ENCODE data around the gene TRIM21.
"Not testable (repeated sequence)": the region's sequence is repeated elsewhere in the genome, so short reads cannot be mapped to it uniquely, and the experiment has no call there.

TRIM21 gene

GRCh38 chr11:4393209-4393857, at the start of gene TRIM21:
TRIM21 (minus strand) TSS chr11:4393702; CDS start chr11:4390409, 3,293 bp downstream.
- Mint-ChIP-seq H3K4me3 (peak within 1 kb of the TSS; percentile 92), H3K27ac (peak within 1 kb of the TSS; percentile 94), H3K36me3 (ENCODE audit: low read depth) (peaks cover 41% of the 10 kb centered on the region), H3K9me3 (peaks cover 5% of the 10 kb centered on the region), H3K27me3 (ENCODE audit: low read depth) (peaks cover 2% of the 10 kb centered on the region), H3K4me1 (ENCODE audit: low read depth) (peaks cover 32% of the 10 kb centered on the region)
- peak; percentile 85 for DNase-seq (ENCODE audit: low spot score)

DNA sequence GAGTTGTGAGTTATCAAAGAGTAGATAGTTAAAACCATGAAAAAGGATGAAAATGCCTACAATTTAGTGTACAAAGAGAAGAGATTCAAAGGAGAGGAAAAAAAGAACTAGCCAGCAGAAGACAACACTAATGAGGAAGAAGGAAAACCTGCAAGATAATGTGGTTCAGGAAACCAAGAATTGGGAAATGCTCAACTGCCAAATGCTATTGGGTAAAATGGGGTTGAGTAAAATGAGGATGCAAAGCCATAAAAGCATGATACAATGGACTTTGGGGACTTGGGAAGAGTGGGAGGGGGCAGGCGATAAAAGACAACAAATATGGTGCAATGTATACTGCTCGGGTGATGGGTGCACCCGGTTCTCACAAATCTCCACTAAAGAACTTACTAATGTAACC, 48.0 kb upstream of the TRIM21 start:
- Mint-ChIP-seq H3K27me3 (ENCODE audit: low read depth) (no peaks in the 10 kb centered on the region), H3K4me3 (no peak overlapping the region)

DNA sequence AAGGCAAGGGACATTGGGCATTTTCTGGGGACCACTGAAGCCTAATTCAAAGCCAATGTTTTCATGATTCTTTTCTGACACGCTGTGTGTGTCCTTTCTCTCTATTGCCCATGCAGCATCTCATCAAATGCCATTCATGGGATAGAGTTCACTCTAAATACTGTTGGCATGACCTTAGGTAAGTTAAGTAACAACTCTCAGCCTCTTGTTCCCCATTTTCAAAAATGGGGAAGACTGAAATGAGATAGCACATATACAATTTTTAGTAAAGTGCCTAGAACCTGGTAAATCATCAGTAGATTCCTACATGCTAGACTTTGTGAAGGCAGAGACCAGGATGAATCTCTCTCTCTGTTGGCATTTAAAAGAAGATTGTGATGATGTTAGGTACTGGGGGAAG, 42.9 kb upstream of the TRIM21 start:
- H3K27ac Mint-ChIP-seq: no peak overlapping the region
- H3K4me3 Mint-ChIP-seq: no peak overlapping the region
- no peaks in the 10 kb centered on the region for H3K36me3 Mint-ChIP-seq (ENCODE audit: low read depth)
- no peak for DNase-seq (ENCODE audit: low spot score)
- no peaks in the 10 kb centered on the region for H3K27me3 Mint-ChIP-seq (ENCODE audit: low read depth)
- no peaks in the 10 kb centered on the region for H3K9me3 Mint-ChIP-seq
- no peaks in the 10 kb centered on the region for H3K4me1 Mint-ChIP-seq (ENCODE audit: low read depth)

More for the DNA sequence above, 48.0 kb upstream of the TRIM21 start:
- no peak overlapping the region for H3K27ac Mint-ChIP-seq
- H3K9me3 Mint-ChIP-seq: no peaks in the 10 kb centered on the region
- no peaks in the 10 kb centered on the region for H3K4me1 Mint-ChIP-seq (ENCODE audit: low read depth)
- H3K36me3 Mint-ChIP-seq (ENCODE audit: low read depth): no peaks in the 10 kb centered on the region
- DNase-seq (ENCODE audit: low spot score): no peak

DNA sequence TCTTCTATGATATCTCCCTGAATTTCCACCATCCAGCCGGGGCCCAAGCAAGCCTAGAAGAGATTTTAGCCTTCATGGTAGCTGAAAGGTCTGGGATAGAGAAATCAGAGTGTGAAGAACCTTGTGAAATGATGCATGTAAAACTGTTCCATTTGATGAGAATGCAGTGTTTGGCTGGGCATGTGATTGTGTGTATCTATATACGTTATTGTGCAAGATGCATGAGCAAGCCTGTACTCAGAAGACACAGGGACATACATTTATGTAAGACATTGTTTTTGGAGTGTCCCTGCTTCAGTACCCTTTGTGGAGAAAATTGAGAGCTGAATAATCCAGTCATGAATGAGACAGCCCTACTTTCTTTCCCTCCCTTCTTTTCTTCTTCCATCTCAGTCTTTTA, 40.4 kb upstream of the TRIM21 start:
- no peak for DNase-seq (ENCODE audit: low spot score)
- H3K9me3 Mint-ChIP-seq: no peaks in the 10 kb centered on the region
- H3K4me1 Mint-ChIP-seq (ENCODE audit: low read depth): no peaks in the 10 kb centered on the region
- no peak overlapping the region for H3K27ac Mint-ChIP-seq
- no peak overlapping the region for H3K4me3 Mint-ChIP-seq
- H3K36me3 Mint-ChIP-seq (ENCODE audit: low read depth): no peaks in the 10 kb centered on the region
- H3K27me3 Mint-ChIP-seq (ENCODE audit: low read depth): no peaks in the 10 kb centered on the region

DNA sequence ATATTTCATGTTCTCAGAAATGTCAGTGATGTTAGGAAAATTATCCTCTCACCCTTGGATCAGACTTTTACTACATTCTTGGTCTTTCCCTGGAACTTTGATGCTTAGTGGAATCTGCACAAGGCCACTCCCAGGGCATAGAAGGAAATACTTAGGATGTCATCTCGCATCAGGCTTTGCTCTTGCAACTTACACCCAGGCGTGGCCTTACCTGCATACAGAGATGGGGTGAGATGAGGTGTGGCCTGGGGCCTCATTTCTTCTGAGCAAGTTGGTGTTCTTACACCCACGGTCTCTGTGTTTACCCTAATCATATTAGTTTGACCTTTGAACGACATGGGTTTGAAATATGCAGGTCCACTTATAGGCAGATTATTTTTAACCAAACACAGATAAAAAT, 36.5 kb upstream of the TRIM21 start:
- Mint-ChIP-seq H3K27me3 (ENCODE audit: low read depth) (no peaks in the 10 kb centered on the region), H3K9me3 (no peaks in the 10 kb centered on the region), H3K27ac (no peak overlapping the region), H3K4me1 (ENCODE audit: low read depth) (no peaks in the 10 kb centered on the region), H3K4me3 (no peak overlapping the region), H3K36me3 (ENCODE audit: low read depth) (no peaks in the 10 kb centered on the region)
- DNase-seq (ENCODE audit: low spot score): no peak

DNA sequence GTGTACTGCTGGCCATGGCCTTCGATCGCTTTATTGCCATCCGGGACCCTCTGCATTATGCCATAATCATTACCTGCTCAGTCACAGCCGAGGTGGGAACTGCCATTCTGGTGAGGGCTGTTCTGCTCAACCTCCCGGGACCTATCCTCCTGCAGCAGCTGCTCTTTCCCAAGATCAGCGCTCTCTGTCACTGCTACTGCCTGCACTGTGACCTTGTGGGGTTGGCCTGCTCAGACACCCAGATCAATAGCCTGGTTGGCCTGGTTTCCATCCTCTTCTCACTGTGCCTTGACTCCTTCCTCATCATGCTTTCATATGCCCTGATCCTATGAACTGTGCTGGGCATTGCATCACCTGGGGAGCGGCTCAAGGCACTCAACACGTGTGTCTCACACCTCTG, 24.9 kb upstream of the TRIM21 start:
- H3K4me1 Mint-ChIP-seq (ENCODE audit: low read depth): no peaks in the 10 kb centered on the region
- H3K4me3 Mint-ChIP-seq: no peak overlapping the region
- H3K36me3 Mint-ChIP-seq (ENCODE audit: low read depth): no peaks in the 10 kb centered on the region
- DNase-seq (ENCODE audit: low spot score): no peak
- H3K27ac Mint-ChIP-seq: no peak overlapping the region
- peaks cover 2% of the 10 kb centered on the region for H3K27me3 Mint-ChIP-seq (ENCODE audit: low read depth)
- H3K9me3 Mint-ChIP-seq: no peaks in the 10 kb centered on the region

DNA sequence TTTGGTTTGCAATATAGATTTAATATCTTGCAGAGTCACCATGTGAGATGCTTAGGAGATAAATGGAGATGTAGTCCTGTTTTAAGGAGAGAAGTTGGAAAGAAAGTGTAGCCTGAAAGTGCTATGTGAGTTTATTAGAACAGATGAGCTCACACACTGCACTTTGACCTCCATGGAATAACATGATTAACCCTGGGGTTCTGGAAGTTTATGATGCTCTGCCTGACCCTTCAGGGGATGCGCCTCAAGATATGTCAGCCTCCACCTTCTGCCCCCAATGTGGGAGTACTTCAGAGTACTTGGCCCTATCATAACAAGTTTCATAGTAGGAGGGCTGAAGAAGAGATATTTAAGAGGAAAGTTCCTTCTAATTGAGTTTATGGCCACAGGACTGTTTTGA, 23.3 kb upstream of the TRIM21 start:
- Mint-ChIP-seq H3K27ac (no peak overlapping the region), H3K36me3 (ENCODE audit: low read depth) (no peaks in the 10 kb centered on the region), H3K4me3 (no peak overlapping the region), H3K9me3 (no peaks in the 10 kb centered on the region), H3K27me3 (ENCODE audit: low read depth) (peaks cover 2% of the 10 kb centered on the region), H3K4me1 (ENCODE audit: low read depth) (no peaks in the 10 kb centered on the region)
- no peak for DNase-seq (ENCODE audit: low spot score)

GRCh38 chr11:4416306-4416705, 22.8 kb upstream of the TRIM21 start:
- DNase-seq (ENCODE audit: low spot score): no peak
- no peaks in the 10 kb centered on the region for H3K4me1 Mint-ChIP-seq (ENCODE audit: low read depth)
- H3K27me3 Mint-ChIP-seq (ENCODE audit: low read depth): peaks cover 2% of the 10 kb centered on the region
- no peaks in the 10 kb centered on the region for H3K36me3 Mint-ChIP-seq (ENCODE audit: low read depth)
- H3K27ac Mint-ChIP-seq: no peak overlapping the region
- no peaks in the 10 kb centered on the region for H3K9me3 Mint-ChIP-seq
- no peak overlapping the region for H3K4me3 Mint-ChIP-seq

DNA sequence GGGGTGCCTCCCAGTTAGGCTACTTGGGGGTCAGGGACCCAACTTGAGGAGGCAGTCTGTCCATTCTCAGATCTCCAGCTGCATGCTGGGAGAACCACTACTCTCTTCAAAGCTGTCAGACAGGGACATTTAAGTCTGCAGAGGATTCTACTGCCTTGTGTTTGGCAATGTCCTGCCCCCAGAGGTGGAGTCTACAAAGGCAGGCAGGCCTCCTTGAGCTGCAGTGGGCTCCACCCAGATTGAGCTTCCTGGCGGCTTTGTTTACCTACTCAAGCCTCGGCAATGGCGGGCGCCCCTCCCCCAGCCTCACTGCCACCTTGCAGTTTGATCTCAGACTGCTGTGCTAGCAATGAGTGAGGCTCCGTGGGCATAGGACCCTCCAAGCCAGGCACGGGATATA, 12.7 kb upstream of the TRIM21 start:
- not testable (repeated sequence) for H3K36me3 Mint-ChIP-seq (ENCODE audit: low read depth); DNase-seq (ENCODE audit: low spot score); H3K27ac Mint-ChIP-seq; H3K4me1 Mint-ChIP-seq (ENCODE audit: low read depth); H3K4me3 Mint-ChIP-seq; H3K9me3 Mint-ChIP-seq; H3K27me3 Mint-ChIP-seq (ENCODE audit: low read depth)

- Mint-ChIP-seq H3K27me3 (ENCODE audit: low read depth) (peaks cover 2% of the 10 kb centered on the region), H3K4me1 (ENCODE audit: low read depth) (peaks cover 31% of the 10 kb centered on the region)
Observed at GRCh38 chr11:4393858-4394223, 339 bp upstream of the TRIM21 start.

GRCh38 chr11:4388221-4388620, 5.3 kb downstream of the TRIM21 start:
- Mint-ChIP-seq H3K4me3 (no peak overlapping the region), H3K27me3 (ENCODE audit: low read depth) (no peaks in the 10 kb centered on the region), H3K36me3 (ENCODE audit: low read depth) (peaks cover 80% of the 10 kb centered on the region), H3K9me3 (no peaks in the 10 kb centered on the region), H3K27ac (no peak overlapping the region), H3K4me1 (ENCODE audit: low read depth) (peaks cover 23% of the 10 kb centered on the region)
- DNase-seq (ENCODE audit: low spot score): no peak

More at GRCh38 chr11:4393858-4394223, 339 bp upstream of the TRIM21 start:
- peaks cover 35% of the 10 kb centered on the region for H3K36me3 Mint-ChIP-seq (ENCODE audit: low read depth)
- H3K4me3 Mint-ChIP-seq: peak overlapping the region; percentile 92
- H3K27ac Mint-ChIP-seq: peak overlapping the region; percentile 94
- no peak for DNase-seq (ENCODE audit: low spot score)
- H3K9me3 Mint-ChIP-seq: peaks cover 8% of the 10 kb centered on the region

GRCh38 chr11:4385978-4386740, 7.3 kb downstream of the TRIM21 start:
- Mint-ChIP-seq H3K36me3 (ENCODE audit: low read depth) (peaks cover 67% of the 10 kb centered on the region), H3K27me3 (ENCODE audit: low read depth) (no peaks in the 10 kb centered on the region)
- DNase-seq (ENCODE audit: low spot score): no peak

GRCh38 chr11:4381901-4382300, 11.6 kb downstream of the TRIM21 start:
- Mint-ChIP-seq H3K36me3 (ENCODE audit: low read depth) (peaks cover 30% of the 10 kb centered on the region), H3K4me3 (no peak overlapping the region), H3K9me3 (no peaks in the 10 kb centered on the region), H3K27me3 (ENCODE audit: low read depth) (no peaks in the 10 kb centered on the region), H3K27ac (no peak overlapping the region), H3K4me1 (ENCODE audit: low read depth) (no peaks in the 10 kb centered on the region)
- DNase-seq (ENCODE audit: low spot score): no peak

More at GRCh38 chr11:4385978-4386740, 7.3 kb downstream of the TRIM21 start:
- Mint-ChIP-seq H3K27ac (no peak overlapping the region), H3K4me1 (ENCODE audit: low read depth) (peaks cover 11% of the 10 kb centered on the region), H3K9me3 (no peaks in the 10 kb centered on the region), H3K4me3 (no peak overlapping the region)

- Mint-ChIP-seq H3K4me1 (ENCODE audit: low read depth) (no peaks in the 10 kb centered on the region), H3K27ac (no peak overlapping the region), H3K36me3 (ENCODE audit: low read depth) (no peaks in the 10 kb centered on the region), H3K27me3 (ENCODE audit: low read depth) (no peaks in the 10 kb centered on the region), H3K9me3 (no peaks in the 10 kb centered on the region), H3K4me3 (no peak overlapping the region)
- no peak for DNase-seq (ENCODE audit: low spot score)
Observed at GRCh38 chr11:4375431-4376140, 17.9 kb downstream of the TRIM21 start.

Data from T-helper 2 cell treated with Interferon-gamma antibody and Interleukin-4, amounts not matched to agents 5 μg/mL and 100 μg/mL, for 36 hours (primary cell).